ENCODE measurements around the gene CAPNS1. TPM values are rescaled to one million over a fixed set of nuclear protein-coding genes. Genes with fewer than 3 reads are reported as not detected.

Gene CAPNS1
- total and polyA plus RNA-seq, 9 of the 15 experiments (the other 6 are each of a cell fraction or from before 2014, with no cell fraction given), result 77.9 to 576 (median 258) TPM

DNA sequence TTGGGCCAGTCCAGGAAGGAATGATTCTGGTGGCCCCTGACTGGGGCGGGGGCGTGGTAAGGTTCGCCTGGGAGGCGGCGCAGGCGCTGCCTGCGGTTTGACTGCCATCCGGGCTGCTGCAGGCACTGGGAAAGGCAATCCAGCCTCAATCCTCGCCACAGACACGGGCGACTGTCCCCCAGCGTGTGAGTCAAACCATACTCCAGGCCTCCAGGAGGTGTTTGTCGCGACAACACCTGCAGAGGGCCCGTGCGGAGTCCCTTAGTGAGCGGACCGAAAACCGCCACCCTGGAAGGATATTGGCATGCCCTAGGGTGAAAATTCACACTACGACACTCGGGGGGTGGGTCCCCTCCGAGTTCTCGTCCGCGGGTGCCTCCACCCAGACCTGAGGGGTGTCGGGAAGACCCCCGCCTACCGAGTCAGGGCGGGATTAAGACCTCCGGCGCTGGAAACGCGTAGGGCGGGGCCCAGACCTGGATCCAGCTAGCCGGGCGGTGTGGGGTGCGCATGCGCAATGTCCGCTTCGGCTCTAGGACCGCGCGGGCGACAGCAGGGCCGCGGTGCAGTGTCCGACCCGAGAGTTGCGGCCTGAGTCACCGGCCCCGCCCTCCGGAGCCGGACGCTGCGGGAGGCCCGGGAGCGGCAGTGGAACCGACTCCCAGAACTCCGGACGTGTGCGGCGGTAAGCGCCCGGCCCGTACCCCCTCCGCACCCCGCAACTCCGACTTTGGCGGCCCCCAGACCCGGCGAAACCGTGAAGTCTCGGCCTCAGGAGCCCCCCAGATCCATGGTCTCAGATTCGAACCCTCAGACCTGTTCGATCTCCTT lies at the start of gene CAPNS1 (continued):
- TF ChIP-seq CHD2 (IDR thresholded peaks at IDR 0.05; ENCODE audit: low read depth, low read length) (no peak; the same call in none of the 2 replicates), GTF2E2 (tag; IDR thresholded peaks at IDR 0.05) (peak; percentile 72; the same call in 1 of the 2 replicates), RERE (CRISPR knock-in tag; IDR thresholded peaks at IDR 0.05; ENCODE audit: borderline replicate concordance) (0 out of 2 replicates have a peak, but pooled peaks have one; percentile 66), PURB (CRISPR knock-in tag; IDR thresholded peaks at IDR 0.05; ENCODE audit: low read depth) (no peak), ZNF77 (CRISPR knock-in tag; IDR thresholded peaks at IDR 0.05) (no peak), MXI1 (IDR thresholded peaks at IDR 0.05; ENCODE audit: low read depth, low read length) (no peak), TOE1 (IDR thresholded peaks at IDR 0.05; ENCODE audit: borderline replicate concordance) (peak; percentile 98), TOE1 (CRISPR knock-in tag; IDR thresholded peaks at IDR 0.05; ENCODE audit: borderline replicate concordance, low read depth) (no peak), POLR3A (IDR thresholded peaks at IDR 0.05; ENCODE audit: borderline replicate concordance, extremely low read depth, insufficient read depth, insufficient read length) (no peak), TAF1 (IDR thresholded peaks at IDR 0.05; ENCODE audit: control insufficient read depth, extremely low read depth, insufficient read depth, low read length, severe bottlenecking) (peak; percentile 83), FOSL1 (tag; conservative IDR thresholded peaks at IDR 0.05) (peak; percentile 95), TCF3 (CRISPR knock-in tag; IDR thresholded peaks at IDR 0.05) (no peak; the same call in 1 of the 2 replicates), SP2 (IDR thresholded peaks at IDR 0.05; ENCODE audit: extremely low read depth, low read depth, low read length, poor library complexity, severe bottlenecking) (no peak), SNIP1 (IDR thresholded peaks at IDR 0.05; ENCODE audit: low read depth) (no peak), ZNF311 (CRISPR knock-in tag; IDR thresholded peaks at IDR 0.05) (no peak)
- TF ChIP-seq, protein P1, sequence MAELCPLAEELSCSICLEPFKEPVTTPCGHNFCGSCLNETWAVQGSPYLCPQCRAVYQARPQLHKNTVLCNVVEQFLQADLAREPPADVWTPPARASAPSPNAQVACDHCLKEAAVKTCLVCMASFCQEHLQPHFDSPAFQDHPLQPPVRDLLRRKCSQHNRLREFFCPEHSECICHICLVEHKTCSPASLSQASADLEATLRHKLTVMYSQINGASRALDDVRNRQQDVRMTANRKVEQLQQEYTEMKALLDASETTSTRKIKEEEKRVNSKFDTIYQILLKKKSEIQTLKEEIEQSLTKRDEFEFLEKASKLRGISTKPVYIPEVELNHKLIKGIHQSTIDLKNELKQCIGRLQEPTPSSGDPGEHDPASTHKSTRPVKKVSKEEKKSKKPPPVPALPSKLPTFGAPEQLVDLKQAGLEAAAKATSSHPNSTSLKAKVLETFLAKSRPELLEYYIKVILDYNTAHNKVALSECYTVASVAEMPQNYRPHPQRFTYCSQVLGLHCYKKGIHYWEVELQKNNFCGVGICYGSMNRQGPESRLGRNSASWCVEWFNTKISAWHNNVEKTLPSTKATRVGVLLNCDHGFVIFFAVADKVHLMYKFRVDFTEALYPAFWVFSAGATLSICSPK (IDR thresholded peaks at IDR 0.05; ENCODE audit: borderline replicate concordance), result no peak
- TF ChIP-seq, protein P2, sequence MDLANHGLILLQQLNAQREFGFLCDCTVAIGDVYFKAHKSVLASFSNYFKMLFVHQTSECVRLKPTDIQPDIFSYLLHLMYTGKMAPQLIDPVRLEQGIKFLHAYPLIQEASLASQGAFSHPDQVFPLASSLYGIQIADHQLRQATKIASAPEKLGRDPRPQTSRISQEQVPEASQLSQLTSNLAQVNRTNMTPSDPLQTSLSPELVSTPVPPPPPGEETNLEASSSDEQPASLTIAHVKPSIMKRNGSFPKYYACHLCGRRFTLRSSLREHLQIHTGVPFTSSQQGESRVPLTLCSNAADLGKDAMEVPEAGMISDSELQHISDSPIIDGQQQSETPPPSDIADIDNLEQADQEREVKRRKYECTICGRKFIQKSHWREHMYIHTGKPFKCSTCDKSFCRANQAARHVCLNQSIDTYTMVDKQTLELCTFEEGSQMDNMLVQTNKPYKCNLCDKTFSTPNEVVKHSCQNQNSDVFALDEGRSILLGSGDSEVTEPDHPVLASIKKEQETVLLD (IDR thresholded peaks at IDR 0.05), result peak; percentile 98

Data from K562 (cell line).